Karpas-422 (cell line): ENCODE results near the gene PRODH2. TPM values are rescaled to one million over a fixed set of nuclear protein-coding genes. Genes with fewer than 3 reads are reported as not detected.

Experiments
- DNase-seq: peaks from one replicate; pipeline ENCODE4 v3.0.0-alpha.2; 2015
- H2AFZ ChIP-seq: fragments of 200-600 bp; sonication (generic); 2 replicates; pipeline ENCODE4 v1.6.1; 2014; ENCODE audit warnings: antibody characterized with exemption, low read length, mixed read lengths
- H3K27ac ChIP-seq: fragments of 200-600 bp; sonication (generic); 2 replicates; pipeline ENCODE4 v1.5.1; 2014; ENCODE audit warnings: mild to moderate bottlenecking, low read length, moderate library complexity
- H3K27me3 ChIP-seq: fragments of 200-600 bp; sonication (generic); 2 replicates; pipeline ENCODE4 v1.6.1; 2014; ENCODE audit warnings: low read length, mixed read lengths
- H3K36me3 ChIP-seq: fragments of 200-600 bp; sonication (generic); 2 replicates; pipeline ENCODE4 v1.6.1; 2014; ENCODE audit warnings: low read length, mixed read lengths; ENCODE audit not compliant: insufficient read depth
- H3K4me1 ChIP-seq: fragments of 200-600 bp; sonication (generic); 2 replicates; pipeline ENCODE4 v1.6.1; 2014; ENCODE audit warnings: mild to moderate bottlenecking, low read length, mixed read lengths
- H3K4me2 ChIP-seq: fragments of 200-600 bp; sonication (generic); 2 replicates; pipeline ENCODE4 v1.6.1; 2014; ENCODE audit warnings: low read length, low read depth, mild to moderate bottlenecking; ENCODE audit not compliant: poor library complexity, severe bottlenecking
- H3K4me3 ChIP-seq: fragments of 200-600 bp; sonication (generic); 2 replicates; pipeline ENCODE4 v1.5.1; 2014; ENCODE audit warnings: mild to moderate bottlenecking, antibody characterized with exemption, low read length, mixed read lengths
- H3K79me2 ChIP-seq: fragments of 200-600 bp; sonication (generic); 2 replicates; pipeline ENCODE4 v1.6.1; 2014; ENCODE audit warnings: mild to moderate bottlenecking, low read length, mixed read lengths
- H3K9ac ChIP-seq: fragments of 200-600 bp; sonication (generic); 2 replicates; pipeline ENCODE4 v1.6.0; 2014; ENCODE audit warnings: low read length
- H3K9me2 ChIP-seq: fragments of 200-600 bp; sonication (generic), shearing (Covaris generic); replicated peaks from 2 replicates; pipeline ENCODE4 v1.6.0; 2014; ENCODE audit warnings: mild to moderate bottlenecking, low read length, moderate library complexity; ENCODE audit not compliant: insufficient read depth
- H3K9me3 ChIP-seq: fragments of 300-700, 200-600 bp; sonication (generic); 2 replicates; pipeline ENCODE4 v1.6.1; 2014; ENCODE audit warnings: low read length, mixed read lengths
- H4K20me1 ChIP-seq: fragments of 200-600 bp; sonication (generic); 2 replicates; pipeline ENCODE4 v1.6.1; 2014; ENCODE audit warnings: mild to moderate bottlenecking, antibody characterized with exemption, low read length, low read depth; ENCODE audit not compliant: insufficient read depth
- total RNA-seq: library from RNA; depleted of rRNA; stranded (reverse); fragments of >200 nt; shearing (Covaris generic); gene quantifications from 2 replicates; pipeline ENCODE4 v1.2.3, GENCODE V29; 2014; ENCODE audit warnings: low replicate concordance

The PRODH2 gene
- total RNA-seq, 1 experiment from 2014 or later = not detected

DNA sequence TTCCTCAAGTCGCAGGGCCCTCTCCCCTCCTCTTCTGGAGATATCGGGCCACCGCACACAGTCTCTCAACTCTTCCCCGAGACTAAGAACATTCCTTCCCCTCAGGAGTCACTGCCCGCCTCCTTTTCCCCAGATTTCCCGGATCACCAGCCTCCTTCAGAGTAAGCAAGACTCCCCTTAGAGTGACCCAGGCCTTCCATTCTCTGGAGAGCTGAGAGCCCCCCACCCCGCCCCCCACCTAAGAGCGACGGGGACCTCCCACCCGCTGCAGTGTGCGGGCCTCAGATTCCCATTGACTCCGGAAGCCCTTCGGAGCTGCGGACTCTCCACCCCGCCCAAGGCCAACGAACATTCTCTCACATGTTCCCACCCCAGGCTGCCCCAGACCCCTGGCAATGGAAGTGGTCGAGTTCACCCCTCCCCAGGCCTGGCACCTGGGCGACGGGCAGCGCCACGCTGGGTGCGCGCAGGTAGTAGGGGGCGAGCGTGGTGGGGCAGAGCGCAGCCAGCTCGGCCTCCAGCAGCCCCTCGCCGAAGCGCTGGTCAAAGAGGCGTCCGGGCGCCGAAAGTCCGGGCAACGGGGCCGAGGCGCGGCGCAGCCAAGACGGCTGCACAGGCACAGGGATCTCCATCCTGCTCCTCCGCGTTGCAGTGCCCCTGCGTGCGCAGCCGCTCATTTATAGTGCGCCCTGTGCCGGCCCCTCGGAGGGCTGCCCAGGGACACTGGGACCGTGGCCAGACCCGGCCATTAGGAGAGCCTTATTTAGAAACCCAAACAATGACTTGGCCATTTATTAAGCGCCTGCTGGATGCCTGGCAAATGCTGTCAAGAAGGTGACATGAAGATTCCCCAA is 56.0 kb downstream of the PRODH2 start, which contains the start of gene HSPB6:
Gene HSPB6 (minus strand): TSS at position 653 of the 854 bp plus-strand sequence. CDS start 21 bp downstream, at position 632.
- Histone ChIP-seq H4K20me1 (peaks cover 10% of the 10 kb centered on the region; the same call in 1 of the 2 replicates), H3K36me3 (peaks cover 13% of the 10 kb centered on the region), H3K4me2 (peak within 1 kb of the TSS; percentile 89), H3K27me3 (no peaks in the 10 kb centered on the region), H2AFZ (no peak within 1 kb of the TSS), H3K9ac (peak within 1 kb of the TSS; percentile 85), H3K27ac (peak within 1 kb of the TSS; percentile 88), H3K9me2 (no peaks in the 10 kb centered on the region), H3K79me2 (peaks cover 23% of the 10 kb centered on the region), H3K4me1 (peaks cover 22% of the 10 kb centered on the region), H3K4me3 (peak within 1 kb of the TSS; percentile 83), H3K9me3 (no peaks in the 10 kb centered on the region)
- no peak for DNase-seq

DNA sequence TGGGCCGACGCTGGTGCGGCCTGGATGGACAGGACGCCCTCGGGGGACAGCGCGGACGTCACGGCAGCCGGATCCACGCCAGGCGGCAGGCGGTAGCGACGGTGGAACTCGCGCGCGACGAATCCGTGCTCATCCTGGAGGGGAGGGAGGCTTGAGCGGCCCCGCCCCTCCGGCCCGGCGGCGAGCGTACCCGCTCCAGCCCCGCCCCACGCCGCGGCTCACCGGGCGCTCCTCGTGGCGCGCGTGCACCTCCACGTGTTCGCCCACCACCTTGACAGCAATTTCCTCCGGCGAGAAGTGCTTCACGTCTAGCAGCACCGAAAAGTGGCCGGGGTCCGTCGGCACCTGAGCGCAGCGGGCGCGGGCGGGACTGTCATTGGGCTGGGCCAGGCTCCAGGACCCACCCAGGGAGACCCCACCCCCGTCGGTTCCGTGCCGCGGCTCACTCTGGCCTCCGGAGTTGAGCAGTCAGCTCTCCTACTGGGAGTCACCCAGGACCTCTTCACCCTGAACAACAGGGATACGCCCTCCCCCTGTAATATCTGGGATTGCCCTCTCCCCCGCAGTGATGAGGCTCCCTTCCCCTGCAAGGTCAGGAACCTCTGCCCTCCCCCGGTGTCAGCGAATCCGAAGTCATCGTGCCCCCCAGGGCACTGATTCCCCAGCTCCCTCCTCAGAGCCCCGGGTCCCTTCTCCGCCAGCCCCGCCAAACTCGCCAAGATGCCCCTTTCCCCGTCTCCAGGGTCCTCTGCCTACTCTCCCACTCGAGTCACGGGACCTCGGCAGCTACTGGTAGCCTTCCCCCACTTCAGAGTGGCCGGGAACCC is 56.9 kb downstream of the PRODH2 start:
- Histone ChIP-seq H3K36me3 (peaks cover 11% of the 10 kb centered on the region), H3K9me2 (no peaks in the 10 kb centered on the region), H2AFZ (no peak overlapping the region), H3K27me3 (no peaks in the 10 kb centered on the region), H3K4me1 (peaks cover 22% of the 10 kb centered on the region), H3K27ac (no peak overlapping the region), H3K79me2 (peaks cover 23% of the 10 kb centered on the region), H3K9me3 (no peaks in the 10 kb centered on the region), H3K4me3 (no peak overlapping the region), H3K4me2 (no peak overlapping the region), H3K9ac (no peak overlapping the region), H4K20me1 (peaks cover 10% of the 10 kb centered on the region; the same call in 1 of the 2 replicates)
- no peak for DNase-seq

DNA sequence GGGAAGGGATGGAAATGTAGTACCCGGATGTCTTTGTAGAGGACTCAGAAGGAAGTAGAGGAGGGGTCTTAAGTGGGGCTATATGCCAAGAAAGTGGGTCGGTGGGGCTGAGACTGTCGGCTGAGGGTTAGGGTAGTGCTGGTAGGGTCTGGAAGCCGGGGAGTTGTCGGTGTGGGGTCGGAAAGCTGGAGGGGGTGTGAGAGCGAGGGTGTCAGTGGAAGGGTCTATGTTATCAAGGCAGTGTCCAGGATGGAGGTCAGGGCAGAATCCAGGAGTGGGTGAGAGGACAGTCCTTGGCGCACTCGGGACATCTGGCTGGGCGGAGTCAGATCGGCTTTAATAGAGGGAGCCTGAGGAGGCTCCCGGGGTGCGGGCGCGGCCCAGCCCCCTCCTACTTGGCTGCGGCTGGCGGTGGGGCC is 57.5 kb downstream of the PRODH2 start:
- H3K27me3 ChIP-seq = no peaks in the 10 kb centered on the region
- no peak overlapping the region for H2AFZ ChIP-seq
- no peak overlapping the region for H3K27ac ChIP-seq
- peaks cover 25% of the 10 kb centered on the region for H3K4me1 ChIP-seq
- H3K9me2 ChIP-seq = no peaks in the 10 kb centered on the region
- H3K9ac ChIP-seq = no peak overlapping the region
- peaks cover 24% of the 10 kb centered on the region for H3K79me2 ChIP-seq
- no peak overlapping the region for H3K4me3 ChIP-seq
- no peak for DNase-seq
- H3K36me3 ChIP-seq = peaks cover 5% of the 10 kb centered on the region
- H4K20me1 ChIP-seq = peaks cover 10% of the 10 kb centered on the region; the same call in 1 of the 2 replicates
- H3K4me2 ChIP-seq = no peak overlapping the region
- no peaks in the 10 kb centered on the region for H3K9me3 ChIP-seq

DNA sequence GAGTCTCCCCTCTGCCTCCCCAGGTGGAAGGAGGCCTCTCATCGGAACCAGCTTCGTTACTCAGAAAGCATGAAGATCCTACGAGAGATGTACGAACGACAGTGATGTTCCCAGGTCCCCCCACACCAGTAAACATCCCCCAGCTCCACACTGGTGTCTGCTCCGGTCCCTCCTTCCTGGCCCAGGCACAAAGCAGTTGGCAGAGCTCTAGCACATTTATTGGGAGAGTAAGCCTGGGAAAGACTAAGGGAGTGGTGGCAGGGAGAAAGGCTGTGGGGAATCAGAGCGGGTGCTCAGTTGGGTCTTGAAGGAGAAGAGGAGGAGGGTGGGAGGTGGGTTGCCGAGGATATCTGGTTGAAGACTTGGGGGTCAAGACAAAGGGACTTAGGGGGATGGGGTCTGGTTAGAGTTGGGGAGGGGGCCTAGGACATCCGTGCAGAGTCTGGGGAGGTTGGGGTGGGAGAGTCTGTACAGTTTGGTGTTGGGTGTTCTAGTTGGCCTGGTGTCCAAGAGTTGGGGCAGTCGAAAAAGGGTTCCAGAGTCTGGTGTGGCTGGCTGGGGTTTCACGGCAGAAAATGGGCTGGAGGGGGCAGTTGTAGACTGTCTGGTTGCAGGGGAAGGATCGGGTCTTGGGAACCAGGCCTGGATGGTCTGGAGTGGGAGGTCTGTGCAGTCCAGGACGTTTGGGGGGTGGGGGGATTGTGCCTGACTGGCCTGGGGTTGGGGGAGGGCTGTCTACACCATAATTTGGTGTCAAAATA is 58.1 kb downstream of the PRODH2 start:
- H3K4me1 ChIP-seq = peaks cover 27% of the 10 kb centered on the region
- no peak overlapping the region for H2AFZ ChIP-seq
- 0 out of 2 replicates have a peak, but pooled peaks cover under 1% of the 10 kb centered on the region for H3K36me3 ChIP-seq
- H3K27me3 ChIP-seq = no peaks in the 10 kb centered on the region
- no peak overlapping the region for H3K4me2 ChIP-seq
- H3K4me3 ChIP-seq = no peak overlapping the region
- H3K9ac ChIP-seq = no peak overlapping the region
- no peak overlapping the region for H3K27ac ChIP-seq
- H3K9me3 ChIP-seq = no peaks in the 10 kb centered on the region
- no peak for DNase-seq
- H4K20me1 ChIP-seq = peaks cover 10% of the 10 kb centered on the region; the same call in 1 of the 2 replicates
- H3K9me2 ChIP-seq = no peaks in the 10 kb centered on the region
- peaks cover 23% of the 10 kb centered on the region for H3K79me2 ChIP-seq

GRCh38 chr19:35753634-35754369 is 58.8 kb downstream of the PRODH2 start:
- H3K79me2 ChIP-seq = peaks cover 20% of the 10 kb centered on the region
- H3K36me3 ChIP-seq = no peaks in the 10 kb centered on the region
- no peak overlapping the region for H3K4me2 ChIP-seq
- H3K27me3 ChIP-seq = no peaks in the 10 kb centered on the region
- H3K4me1 ChIP-seq = peaks cover 24% of the 10 kb centered on the region
- H3K27ac ChIP-seq = no peak overlapping the region
- no peaks in the 10 kb centered on the region for H3K9me2 ChIP-seq
- no peak overlapping the region for H2AFZ ChIP-seq
- no peak for DNase-seq
- H4K20me1 ChIP-seq = peaks cover 4% of the 10 kb centered on the region; the same call in 1 of the 2 replicates
- no peak overlapping the region for H3K9ac ChIP-seq
- no peaks in the 10 kb centered on the region for H3K9me3 ChIP-seq
- no peak overlapping the region for H3K4me3 ChIP-seq

DNA sequence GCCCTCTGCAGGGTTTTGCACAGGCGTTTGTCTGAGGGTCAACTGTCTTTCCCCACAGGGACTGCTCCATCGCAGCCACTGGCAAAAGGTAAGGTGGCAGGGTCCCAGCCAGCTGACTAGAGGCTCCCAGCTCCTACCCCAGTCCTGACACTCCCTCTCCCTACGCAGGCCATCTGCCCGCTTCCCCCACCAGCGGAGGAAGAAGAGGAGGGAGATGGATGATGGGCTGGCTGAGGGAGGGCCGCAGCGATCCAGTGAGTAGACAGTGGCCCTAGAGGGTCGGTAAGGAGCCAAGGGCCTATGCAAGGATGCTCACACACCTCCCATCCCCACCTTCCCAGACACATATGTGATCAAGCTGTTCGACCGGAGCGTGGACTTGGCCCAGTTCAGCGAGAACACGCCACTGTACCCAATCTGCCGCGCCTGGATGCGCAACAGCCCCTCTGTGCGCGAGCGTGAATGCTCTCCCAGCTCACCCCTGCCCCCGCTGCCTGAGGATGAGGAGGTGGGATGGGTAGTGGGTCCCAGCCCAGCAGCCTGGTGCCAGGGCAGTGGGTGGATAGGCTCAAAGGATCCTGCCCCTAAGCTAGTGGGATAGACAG is 59.8 kb downstream of the PRODH2 start:
- no peak for DNase-seq
- no peak overlapping the region for H3K4me2 ChIP-seq
- no peak overlapping the region for H3K4me3 ChIP-seq
- H3K27ac ChIP-seq = no peak overlapping the region
- no peaks in the 10 kb centered on the region for H3K36me3 ChIP-seq
- peaks cover 24% of the 10 kb centered on the region for H3K4me1 ChIP-seq
- no peaks in the 10 kb centered on the region for H3K9me3 ChIP-seq
- no peak overlapping the region for H2AFZ ChIP-seq
- H3K79me2 ChIP-seq = peaks cover 16% of the 10 kb centered on the region
- H3K9ac ChIP-seq = no peak overlapping the region
- H4K20me1 ChIP-seq = no peaks in the 10 kb centered on the region
- H3K27me3 ChIP-seq = no peaks in the 10 kb centered on the region
- no peaks in the 10 kb centered on the region for H3K9me2 ChIP-seq
